Fibroblast of mammary gland (primary cell): ENCODE measurements around the gene TUBB8.

ENCODE experiments used
- DNase-seq: peaks from one replicate; pipeline ENCODE4 v3.0.0-alpha.2; 2010; ENCODE audit warnings: low read depth
- H3K4me3 ChIP-seq: 2 replicates; pipeline ENCODE4 v1.5.1; 2011; ENCODE audit warnings: low read depth, mild to moderate bottlenecking, low read length, moderate library complexity; ENCODE audit not compliant: control insufficient read depth
- CTCF ChIP-seq: conservative IDR thresholded peaks from 2 replicates; pipeline ENCODE4 v1.5.1; 2011; ENCODE audit warnings: low read depth, low read length, inconsistent platforms; ENCODE audit not compliant: control insufficient read depth, insufficient read depth

TUBB8 gene

GRCh38 chr10:48996-49395, at the start of gene TUBB8:
Gene TUBB8 (minus strand): TSS chr10:49296. CDS start chr10:49238, 58 bp downstream.
- TF ChIP-seq CTCF, result no peak
- no peak for DNase-seq
- H3K4me3 ChIP-seq, result no peak within 1 kb of the TSS

DNA sequence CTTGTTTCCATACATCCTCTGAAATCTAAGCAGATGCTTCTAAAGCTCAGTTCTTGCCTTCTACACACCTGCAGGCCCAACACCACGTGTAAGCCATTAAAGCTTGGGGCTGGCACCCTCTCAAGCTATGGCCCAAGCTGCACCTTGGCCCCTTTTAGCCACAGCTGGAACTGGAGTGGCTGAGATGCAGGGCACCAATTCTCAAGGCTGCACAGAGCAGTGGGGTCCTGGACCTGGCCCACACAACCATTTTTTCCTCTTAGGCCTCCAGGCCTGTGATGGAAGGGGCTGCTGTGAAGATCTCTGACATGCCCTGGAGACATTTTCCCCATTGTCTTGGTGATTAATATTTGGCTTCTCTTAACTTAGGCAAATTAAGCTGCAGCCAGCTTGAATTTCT, 47.4 kb upstream of the TUBB8 start:
- no peak overlapping the region for H3K4me3 ChIP-seq
- no peak for DNase-seq
- TF ChIP-seq CTCF, result no peak

GRCh38 chr10:95356-96115, 46.4 kb upstream of the TUBB8 start:
- H3K4me3 ChIP-seq, result no peak overlapping the region
- DNase-seq, result no peak
- no peak for TF ChIP-seq CTCF

DNA sequence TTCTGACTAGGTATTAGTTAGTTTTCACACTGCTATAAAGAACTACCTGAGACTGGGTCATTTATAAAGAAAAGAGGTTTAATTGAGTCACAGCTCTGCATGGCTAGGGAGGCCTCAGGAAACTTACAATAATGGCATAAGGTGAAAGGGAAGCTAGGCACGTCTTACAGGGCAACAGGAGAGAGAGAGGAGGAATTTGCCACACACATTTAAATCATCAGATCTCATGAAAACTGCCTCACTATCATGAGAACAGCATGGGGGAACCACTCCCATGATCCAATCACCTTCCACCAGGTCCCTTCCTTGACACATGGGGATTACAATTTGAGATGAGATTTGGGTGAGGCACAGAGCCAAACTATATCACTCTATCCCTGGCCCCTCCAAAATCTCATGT, 45.5 kb upstream of the TUBB8 start:
- H3K4me3 ChIP-seq, result no peak overlapping the region
- no peak for DNase-seq
- TF ChIP-seq CTCF, result no peak

- DNase-seq, result no peak
- no peak for TF ChIP-seq CTCF
- H3K4me3 ChIP-seq, result no peak overlapping the region
Measured at GRCh38 chr10:92846-93245, 43.8 kb upstream of the TUBB8 start.

DNA sequence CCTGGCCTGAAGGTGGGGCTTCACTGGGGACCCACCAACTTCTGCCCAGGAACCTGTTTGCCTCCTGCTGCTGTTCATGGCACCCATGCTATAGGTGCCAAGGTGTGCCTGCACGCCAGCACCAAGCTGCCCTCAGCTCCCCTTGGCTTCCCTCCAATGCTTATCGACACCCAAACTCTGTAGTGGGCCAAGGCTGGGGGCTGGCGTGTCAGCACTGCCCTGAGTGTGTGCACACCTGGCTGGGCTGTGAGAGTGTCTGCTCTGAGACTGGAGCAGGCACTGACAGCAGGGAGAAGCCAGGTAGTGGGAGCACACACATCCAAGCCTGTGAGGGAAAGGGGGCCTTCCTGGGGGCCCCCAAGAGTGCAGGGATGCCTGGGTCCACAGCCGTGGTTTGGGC, 43.1 kb upstream of the TUBB8 start:
- DNase-seq, result no peak
- no peak for TF ChIP-seq CTCF
- H3K4me3 ChIP-seq, result no peak overlapping the region
